Measurements from ENCODE around the gene DTX3. TPM values are rescaled to one million over a fixed set of nuclear protein-coding genes. Genes with fewer than 3 reads are reported as not detected.
"Not testable (repeated sequence)": the region's sequence is repeated elsewhere in the genome, so short reads cannot be mapped to it uniquely, and the experiment has no call there.

Gene DTX3
- total and polyA plus RNA-seq, 12 donors: 16.9 to 58.2 (median 22.2) TPM

- Histone ChIP-seq H3K4me1 (no peaks in the 10 kb centered on the region), H3K27ac (no peak overlapping the region), H3K9me3 (peaks cover 0 to 10% (median 0%) of the 10 kb centered on the region in 11 donors), H3K4me3 (no peak overlapping the region), H3K36me3 (no peaks in the 10 kb centered on the region), H3K27me3 (peaks cover 0 to 16% (median 0%) of the 10 kb centered on the region in 7 donors)
- ATAC-seq: no peak
- intact Hi-C loops (cut with DNase I): no loop called here
- TF ChIP-seq CTCF (IDR thresholded peaks at IDR 0.05): no peak
- DNase-seq: no peak
- 46 to 68% methylated on average over 3 of the region's 3 CpGs for WGBS, 2 donors
These were observed 49.4 kb downstream of the DTX3 start for GRCh38 chr12:57654042-57654441.

DNA sequence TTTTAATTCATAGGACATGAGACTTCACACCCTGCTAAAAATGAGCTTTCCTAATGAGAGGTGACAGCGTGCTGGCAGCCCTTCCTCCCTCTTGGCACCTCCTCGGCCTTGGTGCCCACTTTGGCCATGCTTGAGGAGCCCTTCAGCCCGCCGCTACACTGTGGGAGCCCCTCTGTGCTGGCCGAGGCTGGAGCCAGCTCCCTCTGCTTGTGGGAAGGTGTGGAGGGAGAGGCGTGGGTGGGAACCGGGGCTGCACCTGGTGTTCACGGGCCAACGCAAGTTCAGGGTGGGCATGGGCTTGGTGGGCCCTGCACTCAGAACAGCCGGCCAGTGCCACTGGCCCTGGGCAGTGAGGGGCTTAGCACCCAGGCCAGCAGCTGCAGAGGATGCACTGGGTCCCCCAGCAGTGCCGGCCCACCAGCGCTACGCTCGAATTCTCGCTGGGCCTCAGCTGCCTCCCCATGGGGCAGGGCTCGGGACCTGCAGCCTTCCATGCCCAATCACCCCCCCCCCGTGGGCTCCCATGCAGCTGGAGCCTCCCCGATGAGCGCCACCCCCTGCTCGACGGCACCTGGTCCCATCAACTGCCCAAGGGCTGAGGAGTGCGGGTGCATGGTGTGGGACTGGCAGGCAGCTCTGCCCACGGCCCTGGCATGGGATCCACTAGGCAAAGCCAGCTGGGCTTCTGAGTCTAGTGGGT lies 51.1 kb downstream of the DTX3 start:
- Histone ChIP-seq H3K4me3 (no peak overlapping the region), H3K4me1 (no peaks in the 10 kb centered on the region), H3K27ac (no peak overlapping the region), H3K9me3 (peaks cover 0 to 10% (median 0%) of the 10 kb centered on the region in 11 donors), H3K27me3 (peaks cover 0 to 21% (median 0%) of the 10 kb centered on the region in 7 donors), H3K36me3 (no peaks in the 10 kb centered on the region)
- 81 to 84% methylated on average over 23 of the region's 23 CpGs for WGBS, 2 donors
- TF ChIP-seq CTCF (IDR thresholded peaks at IDR 0.05): no peak
- ATAC-seq: no peak
- no peak for DNase-seq
- intact Hi-C loops (cut with DNase I): no loop called here

DNA sequence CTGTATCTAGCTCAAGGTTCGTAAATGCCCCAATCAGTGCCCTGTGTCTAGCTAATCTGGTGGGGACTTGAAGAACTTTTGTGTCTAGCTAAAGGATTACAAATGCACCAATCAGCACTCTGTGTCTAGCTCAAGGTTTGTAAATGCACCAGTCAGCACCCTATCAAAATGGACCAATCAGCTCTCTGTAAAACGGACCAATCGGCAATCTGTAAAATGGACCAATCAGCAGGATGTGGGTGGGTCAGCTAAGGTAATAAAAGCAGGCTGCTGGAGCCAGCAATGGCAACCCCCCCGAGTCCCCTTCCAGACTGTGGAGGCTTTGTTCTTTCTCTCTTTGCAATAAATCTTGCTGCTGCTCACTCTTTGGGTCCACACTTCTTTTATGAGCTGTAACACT lies 51.8 kb downstream of the DTX3 start:
- WGBS, 2 donors: 82 to 86% methylated on average over 4 of the region's 4 CpGs
- ATAC-seq: not testable (repeated sequence)

DNA sequence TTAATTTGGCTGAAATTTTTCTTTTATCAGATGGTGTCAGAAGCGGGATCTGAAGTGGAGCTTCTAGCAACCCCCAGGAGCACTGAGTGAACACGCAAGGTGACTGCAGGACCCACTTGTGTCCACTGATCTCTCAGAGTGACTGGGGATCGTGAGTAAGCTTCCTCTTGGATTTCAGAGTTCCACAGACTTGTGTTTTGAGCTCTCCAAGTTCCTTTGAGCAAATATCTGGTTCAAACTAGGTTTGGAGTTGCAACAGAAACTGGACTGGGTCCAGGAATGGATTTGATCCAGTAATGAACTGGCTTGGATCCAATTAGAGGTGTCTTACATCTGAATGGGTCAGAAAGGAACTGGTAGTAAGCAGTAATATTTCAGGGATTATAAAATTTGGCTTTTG lies 53.1 kb downstream of the DTX3 start:
- DNase-seq (no peak), ATAC-seq (no peak)
- 49 to 56% methylated on average over 3 of the region's 3 CpGs for WGBS, 2 donors
- peaks cover 0 to 21% (median 0%) of the 10 kb centered on the region in 7 donors for H3K27me3 ChIP-seq
- no peaks in the 10 kb centered on the region for H3K36me3 ChIP-seq
- no peaks in the 10 kb centered on the region for H3K4me1 ChIP-seq
- H3K27ac ChIP-seq: no peak overlapping the region
- intact Hi-C loops (cut with DNase I): no loop called here
- H3K9me3 ChIP-seq: peaks cover 0 to 10% (median 0%) of the 10 kb centered on the region in 11 donors
- TF ChIP-seq CTCF (IDR thresholded peaks at IDR 0.05): no peak
- H3K4me3 ChIP-seq: no peak overlapping the region

More for the DNA sequence above, 51.8 kb downstream of the DTX3 start:
- intact Hi-C loops (cut with DNase I); H3K9me3 ChIP-seq; H3K27ac ChIP-seq; DNase-seq; H3K36me3 ChIP-seq; H3K4me3 ChIP-seq; H3K4me1 ChIP-seq: not testable (repeated sequence)
- peaks cover 0 to 21% (median 0%) of the 10 kb centered on the region in 7 donors for H3K27me3 ChIP-seq

- TF ChIP-seq CTCF (IDR thresholded peaks at IDR 0.05): no peak
- Histone ChIP-seq H3K9me3 (peaks cover 0 to 4% (median 0%) of the 10 kb centered on the region in 11 donors), H3K36me3 (no peaks in the 10 kb centered on the region), H3K27me3 (peaks cover 0 to 16% (median 0%) of the 10 kb centered on the region in 7 donors), H3K4me1 (no peaks in the 10 kb centered on the region), H3K27ac (no peak overlapping the region), H3K4me3 (no peak overlapping the region)
- ATAC-seq (no peak), DNase-seq (no peak)
- whole genome bisulfite sequencing, 2 donors: 44 to 49% methylated on average over 3 of the region's 3 CpGs
- intact Hi-C loops (cut with DNase I): no loop called here
These were observed 54.3 kb downstream of the DTX3 start for GRCh38 chr12:57658890-57659289.

Measured in heart right ventricle (tissue), 16 donors.